Endothelial cell of umbilical vein (primary cell): ENCODE results near the gene SPRED3. TPM values are rescaled to one million over a fixed set of nuclear protein-coding genes. Genes with fewer than 3 reads are reported as not detected.

Source experiments
- BruUV-seq: library from RNA; stranded (reverse); fragments of 400-500 nt; replicated peaks from 2 replicates; lab custom pipeline; 2021; lab: Mats Ljungman, UMichigan
- CTCF ChIA-PET: fragments of 300-600, 350-600 bp; sonication (Branson Sonifier 250); formaldehyde crosslinking; loops from one replicate; lab custom pipeline; 2021; ENCODE audit warnings: antibody characterized with exemption, inconsistent platforms; lab: Charles Lee
- POLR2A ChIA-PET: fragments of 300-600, 350-600 bp; sonication (Branson Sonifier 250); formaldehyde crosslinking; loops from one replicate; lab custom pipeline; 2021; ENCODE audit warnings: antibody characterized with exemption, inconsistent platforms; lab: Charles Lee
- DNase-seq: peaks from one replicate; pipeline ENCODE4 v3.0.0-alpha.2; 2011; ENCODE audit warnings: low read depth, low spot score
- FAIRE-seq: peaks from 2 replicates; lab custom pipeline; 2011; peaks lifted over from hg19 to GRCh38; lab: Jason Lieb, UNC
- H2AFZ ChIP-seq: 2 replicates; pipeline ENCODE4 v1.6.0; 2012; ENCODE audit warnings: low read depth, low read length, control low read depth, inconsistent platforms
- H3K27ac ChIP-seq: 2 replicates; pipeline ENCODE4 v1.5.1; 2011; ENCODE audit warnings: low read depth, mild to moderate bottlenecking, control low read depth, low read length, moderate library complexity; ENCODE audit not compliant: insufficient read depth
- H3K27me3 ChIP-seq, 2 experiments: 2 replicates each; pipeline versions ENCODE4 v1.6.0 to v1.6.1; 2011; ENCODE audit warnings: low read length in 2 of 2, mixed read lengths in 1 of 2; ENCODE audit not compliant: control insufficient read depth in 2 of 2, insufficient read depth in 2 of 2
- H3K36me3 ChIP-seq, 2 experiments: 2 replicates in 1 of 2; 3 replicates in 1 of 2; pipeline ENCODE4 v1.5.1; 2011; ENCODE audit warnings: low read length in 2 of 2, mild to moderate bottlenecking in 1 of 2, moderate library complexity in 1 of 2; ENCODE audit not compliant: control insufficient read depth in 2 of 2, insufficient read depth in 2 of 2; ENCODE audit errors: extremely low read depth in 1 of 2
- H3K4me1 ChIP-seq: 3 replicates; pipeline ENCODE4 v1.5.1; 2011; ENCODE audit warnings: mild to moderate bottlenecking, low read length; ENCODE audit not compliant: control insufficient read depth, insufficient read depth; ENCODE audit errors: extremely low read depth
- H3K4me2 ChIP-seq: 2 replicates; pipeline ENCODE4 v1.6.1; 2011; ENCODE audit warnings: low read length, control low read depth, mixed read lengths; ENCODE audit not compliant: insufficient read depth
- H3K4me3 ChIP-seq, 3 experiments: fragments of 200-600 bp in 1 of 3; sonication (generic), shearing (Covaris generic) in 1 of 3; replicated peaks in 1 of 3; 2 replicates each; pipeline ENCODE4 v1.5.1; 2011 to 2016; ENCODE audit warnings: control low read depth in 3 of 3, low read length in 3 of 3, mild to moderate bottlenecking in 2 of 3, inconsistent platforms in 1 of 3, low read depth in 1 of 3, moderate library complexity in 1 of 3; ENCODE audit not compliant: insufficient read depth in 1 of 3
- H3K79me2 ChIP-seq: 2 replicates; pipeline ENCODE4 v1.6.0; 2012; ENCODE audit warnings: low read length, inconsistent platforms; ENCODE audit not compliant: control insufficient read depth, insufficient read depth
- H3K9ac ChIP-seq: replicated peaks from 2 replicates; pipeline ENCODE3; 2011; ENCODE audit warnings: low read length, control low read depth; ENCODE audit not compliant: insufficient read depth; ENCODE audit errors: extremely low read depth
- H3K9me1 ChIP-seq: replicated peaks from 3 replicates; pipeline ENCODE4 v1.6.0; 2011; ENCODE audit warnings: mild to moderate bottlenecking, low read length; ENCODE audit not compliant: control insufficient read depth, insufficient read depth; ENCODE audit errors: extremely low read depth
- H3K9me3 ChIP-seq: replicated peaks from 2 replicates; pipeline ENCODE4 v1.5.1; 2012; ENCODE audit warnings: low read length, inconsistent platforms; ENCODE audit not compliant: control insufficient read depth, insufficient read depth
- H4K20me1 ChIP-seq: replicated peaks from 2 replicates; pipeline ENCODE3; 2011; ENCODE audit warnings: mild to moderate bottlenecking, low read length; ENCODE audit not compliant: control insufficient read depth, insufficient read depth; ENCODE audit errors: extremely low read depth
- CTCF ChIP-seq, 2 donors: IDR thresholded peaks; 1 replicate in 1 of 2; 2 replicates in 1 of 2; pipeline ENCODE4 v1.5.1; 2011; ENCODE audit warnings: low read length in 2 of 2, mild to moderate bottlenecking in 2 of 2, moderate library complexity in 2 of 2, control low read depth in 1 of 2, inconsistent platforms in 1 of 2, low read depth in 1 of 2; ENCODE audit not compliant: insufficient read depth in 1 of 2; ENCODE audit errors: extremely low read depth in 1 of 2
- EZH2 ChIP-seq: IDR thresholded peaks from 2 replicates; pipeline ENCODE4 v1.6.1; 2012; ENCODE audit warnings: borderline replicate concordance, low read depth, mild to moderate bottlenecking, moderate library complexity, low read length, inconsistent platforms; ENCODE audit not compliant: severe bottlenecking
- FOS ChIP-seq: IDR thresholded peaks from 2 replicates; pipeline ENCODE4 v1.6.1; 2011; ENCODE audit warnings: mild to moderate bottlenecking, low read length, moderate library complexity, borderline replicate concordance; ENCODE audit not compliant: insufficient read depth
- GATA2 ChIP-seq: IDR thresholded peaks from 2 replicates; pipeline ENCODE4 v1.7.0; 2011; ENCODE audit warnings: low read depth, mild to moderate bottlenecking, moderate library complexity, mixed read lengths, low read length; ENCODE audit not compliant: insufficient read length, insufficient read depth
- JUN ChIP-seq: IDR thresholded peaks from 2 replicates; pipeline ENCODE4 v1.6.1; 2011; ENCODE audit warnings: borderline replicate concordance, low read depth; ENCODE audit not compliant: insufficient read length, insufficient read depth
- MYC ChIP-seq: IDR thresholded peaks from one replicate; pipeline ENCODE4 v1.6.1; 2011; ENCODE audit warnings: mild to moderate bottlenecking, low read depth, low read length
- POLR2A ChIP-seq: IDR thresholded peaks from 2 replicates; pipeline ENCODE4 v1.6.1; 2012; ENCODE audit warnings: low read depth, mild to moderate bottlenecking, control low read depth, low read length
- POLR2AphosphoS5 ChIP-seq: IDR thresholded peaks from 2 replicates; pipeline ENCODE4 v1.6.1; 2012; ENCODE audit warnings: low read depth, mild to moderate bottlenecking, control low read depth, low read length, moderate library complexity; ENCODE audit not compliant: insufficient read depth
- dilution Hi-C: fragments of 300-500 bp; cut with MboI; formaldehyde crosslinking; loops from one replicate; pipeline ENCODE4 v1.15.0; 2019; ENCODE audit warnings: low sequenced_read_pairs; ENCODE audit not compliant: extremely low pct_ligation_motif_present
- intact Hi-C: fragments of 100-400 bp; cut with micrococcal nuclease; formaldehyde crosslinking; loops from one replicate; pipeline ENCODE4 v1.10.0; 2022
- polyA plus RNA-seq, 4 experiments: library from polyadenylated mRNA; depleted of rRNA in 3 of 4; stranded (reverse) in 3 of 4; unstranded in 1 of 4; fragments of >200 nt; gene quantifications; 2 replicates each; pipeline versions ENCODE4 v1.2.1 to v1.2.3, GENCODE V29; 2011 to 2012; ENCODE audit warnings: missing spikeins in 1 of 4
- total RNA-seq: library from RNA; stranded (reverse); gene quantifications from 2 replicates; pipeline ENCODE4 v1.2.3, GENCODE V29; 2021
- TF ChIP-seq, protein P1 (sequence below): IDR thresholded peaks from 2 replicates; pipeline ENCODE4 v1.6.1; 2011; ENCODE audit not compliant: insufficient read depth, insufficient read length

The SPRED3 gene
- total and polyA plus RNA-seq, 2 donors (not counting 3 experiments of a cell fraction or from before 2014, with no cell fraction given), result 5.7 to 15.7 TPM

DNA sequence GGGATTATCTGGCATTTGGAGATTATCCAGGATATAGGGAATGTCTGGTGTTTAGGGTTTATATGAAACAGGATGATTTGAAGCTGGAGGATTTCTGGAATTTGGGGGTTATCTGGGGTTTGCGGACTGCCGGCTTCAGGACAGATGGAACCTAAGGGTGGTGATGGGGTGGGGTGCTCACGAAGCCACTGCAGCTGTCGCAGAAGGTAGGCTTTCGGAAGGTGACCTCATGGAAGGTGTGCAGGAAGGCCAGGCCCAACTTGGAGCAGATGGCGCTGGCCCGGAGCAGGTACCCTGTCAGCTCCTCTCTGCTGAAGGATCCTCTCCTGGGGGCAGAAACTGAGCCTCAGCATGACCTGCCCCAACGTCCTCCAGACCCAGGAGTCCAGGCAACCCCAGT, 24.0 kb downstream of the SPRED3 start:
- POLR2A ChIA-PET, result no interaction called here
- Histone ChIP-seq H4K20me1 (no peaks in the 10 kb centered on the region), H3K4me2 (no peak overlapping the region), H3K9me3 (no peaks in the 10 kb centered on the region), H3K9ac (no peak overlapping the region), H3K4me1 (no peaks in the 10 kb centered on the region), H3K9me1 (no peaks in the 10 kb centered on the region), H3K4me3 (no peak overlapping the region), H2AFZ (no peak overlapping the region), H3K27me3 (no peaks in the 10 kb centered on the region), H3K79me2 (no peaks in the 10 kb centered on the region), H3K36me3 (no peaks in the 10 kb centered on the region), H3K27ac (no peak overlapping the region)
- TF ChIP-seq GATA2 (no peak), POLR2AphosphoS5 (no peak), POLR2A (no peak), CTCF (IDR thresholded peaks at IDR 0.05; ENCODE audit: extremely low read depth in 1 of 2, insufficient read depth in 1 of 2, low read depth in 1 of 2, low read length in 2 of 2) (no peak)
- CTCF ChIA-PET, result interaction anchor here (1.6 to 3.1 kb wide), 2 partner anchors 10 to 222 kb away, joined by 5 to 8 read pairs; partner anchors contain the start of gene FAM98C
- DNase-seq (no peak), FAIRE-seq (no peak)
- dilution Hi-C loops, result no loop called here
- BruUV-seq, result no TSS peak
- intact Hi-C loops, result no loop called here

- H4K20me1 ChIP-seq, result no peaks in the 10 kb centered on the region
- H3K4me1 ChIP-seq, result no peaks in the 10 kb centered on the region
- H3K9me3 ChIP-seq, result no peaks in the 10 kb centered on the region
- TF ChIP-seq, protein P1, sequence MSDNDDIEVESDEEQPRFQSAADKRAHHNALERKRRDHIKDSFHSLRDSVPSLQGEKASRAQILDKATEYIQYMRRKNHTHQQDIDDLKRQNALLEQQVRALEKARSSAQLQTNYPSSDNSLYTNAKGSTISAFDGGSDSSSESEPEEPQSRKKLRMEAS, result no peak
- no peak for TF ChIP-seq GATA2
- no peak for TF ChIP-seq POLR2AphosphoS5
- TF ChIP-seq POLR2A, result no peak
- TF ChIP-seq FOS, result no peak
- TF ChIP-seq EZH2, result no peak
- TF ChIP-seq MYC, result no peak
- no peak for TF ChIP-seq CTCF (IDR thresholded peaks at IDR 0.05; ENCODE audit: extremely low read depth in 1 of 2, insufficient read depth in 1 of 2, low read depth in 1 of 2, low read length in 2 of 2)
- no peak for TF ChIP-seq JUN
- POLR2A ChIA-PET, result no interaction called here
- no peak for FAIRE-seq
- H3K4me2 ChIP-seq, result no peak overlapping the region
- no peaks in the 10 kb centered on the region for H3K36me3 ChIP-seq
- no peak overlapping the region for H3K4me3 ChIP-seq
- no TSS peak for BruUV-seq
- no peaks in the 10 kb centered on the region for H3K27me3 ChIP-seq
- dilution Hi-C loops (no loop called here), intact Hi-C loops (no loop called here)
- H2AFZ ChIP-seq, result no peak overlapping the region
- no peak for DNase-seq
- no peaks in the 10 kb centered on the region for H3K79me2 ChIP-seq
- CTCF ChIA-PET, result interaction anchor here (0.9 to 3.1 kb wide), 2 partner anchors 10 to 221 kb away, joined by 4 to 8 read pairs; partner anchors contain the start of gene FAM98C
- no peak overlapping the region for H3K9ac ChIP-seq
- no peak overlapping the region for H3K27ac ChIP-seq
- H3K9me1 ChIP-seq, result no peaks in the 10 kb centered on the region
These were observed 24.5 kb downstream of the SPRED3 start for GRCh38 chr19:38412961-38413360.
